Epidermal melanocyte (primary cell): ENCODE results near the gene MFSD6.

Experiments used
- DNase-seq: peaks from one replicate; pipeline ENCODE4 v3.0.0; 2011; ENCODE audit warnings: low spot score; ENCODE audit not compliant: insufficient read length

The MFSD6 gene

GRCh38 chr2:190529486-190530247 is 121.5 kb downstream of the MFSD6 start:
- no peak for DNase-seq

GRCh38 chr2:190530248-190530900 is 122.2 kb downstream of the MFSD6 start:
- peak; percentile 34 for DNase-seq

GRCh38 chr2:190532581-190532980 is 124.4 kb downstream of the MFSD6 start:
- no peak for DNase-seq

DNA sequence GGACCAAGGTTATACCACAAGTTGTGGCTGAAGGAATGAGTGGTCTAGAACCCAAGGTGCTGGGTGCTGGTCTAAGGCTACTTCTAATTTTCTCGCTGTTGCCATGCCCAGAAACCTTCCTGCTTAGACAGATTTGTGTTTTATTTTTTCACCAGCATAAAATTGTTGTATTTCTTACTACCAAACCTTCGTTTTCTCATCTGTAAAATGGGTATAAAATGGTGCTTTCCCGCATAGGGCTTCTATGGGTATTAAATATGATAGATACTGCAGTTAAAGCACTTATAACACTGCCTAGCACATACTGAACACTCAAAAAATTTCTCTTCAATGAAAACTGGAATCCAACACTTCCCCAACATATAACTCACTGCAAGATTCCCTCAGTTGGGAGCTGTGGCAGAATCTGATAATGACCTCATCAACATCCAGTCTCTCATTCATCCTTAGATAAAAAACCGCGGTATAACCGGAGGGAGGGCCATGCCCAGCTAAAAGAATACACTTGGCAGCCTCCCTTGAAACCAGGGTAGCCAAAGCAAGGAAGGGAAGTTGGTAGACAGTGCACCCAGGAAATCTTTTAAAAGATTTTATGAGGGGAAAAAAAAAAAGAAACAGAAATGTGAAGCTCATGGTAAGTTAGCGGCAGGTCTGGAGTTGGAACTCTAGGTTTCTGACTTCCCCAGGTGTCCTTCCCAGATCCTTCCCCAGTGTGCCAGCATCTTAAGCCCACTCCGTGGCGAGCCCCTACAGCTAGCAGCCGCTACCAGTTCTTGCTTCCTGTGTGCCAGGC is 125.2 kb downstream of the MFSD6 start:
- no peak for DNase-seq

DNA sequence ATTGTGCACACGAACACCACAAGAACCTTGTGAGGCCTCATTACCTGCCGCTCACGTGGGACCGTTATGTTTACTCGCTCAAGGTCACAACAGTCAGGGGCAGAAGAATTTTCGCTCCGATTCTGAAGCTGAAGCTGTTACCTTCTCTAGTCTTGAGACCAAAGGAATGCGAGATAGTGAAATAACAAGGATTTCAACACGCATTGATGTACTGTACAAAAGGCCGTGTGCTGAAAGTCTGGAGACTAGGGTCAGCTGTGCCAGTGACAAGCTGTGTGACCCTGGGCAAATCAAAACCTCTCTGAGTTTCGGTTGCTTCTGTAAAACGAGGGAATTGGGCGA is 125.8 kb downstream of the MFSD6 start:
- DNase-seq, result no peak

- DNase-seq, result peak; percentile 51
Measured at GRCh38 chr2:190534310-190535120, 126.4 kb downstream of the MFSD6 start, which contains the start of gene NEMP2. NEMP2 (minus strand) TSS chr2:190534722; CDS start chr2:190534655, 67 bp downstream.

GRCh38 chr2:190535121-190535439 is 126.9 kb downstream of the MFSD6 start:
- no peak for DNase-seq

DNA sequence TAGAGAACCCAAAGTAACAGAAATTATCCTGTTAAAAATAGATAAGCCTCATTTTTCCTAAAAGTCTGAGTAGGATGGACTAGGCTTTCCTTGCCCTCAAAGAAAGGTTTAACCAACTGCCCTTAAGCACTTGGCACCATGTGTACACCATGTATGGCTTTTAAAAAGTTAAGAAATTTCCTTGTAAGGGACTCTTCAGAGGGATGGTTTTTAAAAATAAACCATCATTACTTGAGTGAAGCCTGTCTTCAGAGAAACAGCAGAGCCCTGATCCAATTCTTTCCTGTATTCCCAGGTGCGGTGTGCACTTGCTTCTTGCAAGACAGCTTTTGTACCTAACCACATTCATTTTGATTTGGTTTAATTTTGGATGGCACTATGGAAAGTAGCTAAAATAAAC is 127.4 kb downstream of the MFSD6 start:
- DNase-seq, result no peak

GRCh38 chr2:190537765-190538164 is 129.6 kb downstream of the MFSD6 start:
- no peak for DNase-seq

DNA sequence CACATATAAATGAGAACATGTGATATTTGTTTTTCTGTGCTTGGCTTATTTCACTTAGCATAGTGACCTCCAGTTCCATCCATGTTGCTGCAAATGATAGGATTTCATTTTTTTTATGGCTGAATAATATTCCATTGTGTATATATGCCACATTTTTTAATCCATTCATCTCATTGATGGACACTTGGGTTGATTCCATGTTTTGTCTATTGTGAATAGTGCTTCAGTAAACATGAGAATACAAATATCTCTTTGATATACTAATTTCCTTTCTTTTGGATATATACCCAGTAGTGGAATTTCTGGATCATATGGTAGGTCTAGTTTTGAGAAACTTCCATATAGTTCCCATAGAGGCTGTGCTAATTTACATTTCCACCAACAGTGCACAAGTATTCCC is 130.0 kb downstream of the MFSD6 start:
- no peak for DNase-seq

- DNase-seq, result no peak
Measured at GRCh38 chr2:190540048-190540447, 131.9 kb downstream of the MFSD6 start.

- no peak for DNase-seq
Measured at GRCh38 chr2:190545093-190545492, 136.9 kb downstream of the MFSD6 start.

- DNase-seq, result no peak
Measured at GRCh38 chr2:190545555-190546385, 137.6 kb downstream of the MFSD6 start.

GRCh38 chr2:190546734-190547133 is 138.6 kb downstream of the MFSD6 start:
- DNase-seq, result no peak

DNA sequence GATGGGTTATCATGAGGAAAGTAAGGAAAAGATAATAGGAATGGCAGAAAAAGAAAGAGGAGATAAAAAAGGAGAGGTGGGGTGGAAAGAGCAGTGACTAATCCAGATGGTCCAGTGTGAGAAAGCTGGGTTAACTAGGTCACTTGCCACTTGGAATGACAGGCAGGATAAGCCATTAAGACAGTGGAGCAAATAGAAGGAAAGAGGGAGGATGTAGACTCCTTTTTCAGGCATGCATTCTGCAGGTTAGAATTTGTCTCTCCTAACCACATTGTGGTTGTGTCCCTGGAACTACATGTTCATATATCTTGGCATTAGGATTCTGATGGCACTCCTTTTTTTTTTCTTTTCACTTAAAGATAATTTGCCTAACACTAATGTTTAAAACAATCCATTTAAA is 139.7 kb downstream of the MFSD6 start:
- DNase-seq, result no peak

DNA sequence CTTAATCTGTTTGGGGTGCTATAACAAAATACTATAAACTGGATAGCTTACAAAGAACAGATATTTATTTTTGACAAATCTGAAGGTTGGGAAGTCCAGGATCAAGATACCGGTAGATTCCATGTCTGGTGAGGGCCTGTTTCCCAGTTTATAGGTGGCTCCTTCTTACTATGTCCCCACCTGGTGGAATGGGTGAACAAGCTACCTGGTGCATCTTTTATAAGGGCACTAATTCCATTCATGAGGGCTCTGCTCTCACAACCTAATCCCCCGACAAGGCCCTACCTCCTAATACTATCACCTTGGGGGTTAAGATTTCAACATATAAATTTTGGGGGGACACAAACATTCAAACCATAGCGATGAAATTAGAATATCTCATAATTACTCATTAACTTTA is 142.0 kb downstream of the MFSD6 start:
- DNase-seq, result no peak
